OCI-LY1 (cell line): ENCODE data around the gene TRIM10.

Experiments
- H2AFZ ChIP-seq: fragments of 200-600 bp; sonication (generic), shearing (Covaris generic); 2 replicates; pipeline ENCODE4 v1.6.0; 2014; ENCODE audit warnings: antibody characterized with exemption, mild to moderate bottlenecking, low read length
- H3F3A ChIP-seq: fragments of 200-600 bp; sonication (generic), shearing (Covaris generic); 2 replicates; pipeline ENCODE4 v1.6.0; 2014; ENCODE audit warnings: mild to moderate bottlenecking, antibody characterized with exemption, low read length, moderate library complexity; ENCODE audit not compliant: insufficient read depth
- H3K27ac ChIP-seq: fragments of 200-600 bp; sonication (generic); 2 replicates; pipeline ENCODE4 v1.5.1; 2014; ENCODE audit warnings: low read length, mixed run types, mild to moderate bottlenecking, low read depth; ENCODE audit not compliant: poor library complexity, severe bottlenecking
- H3K27me3 ChIP-seq: fragments of 200-600 bp; sonication (generic); 2 replicates; pipeline ENCODE4 v1.6.0; 2014; ENCODE audit warnings: antibody characterized with exemption, mild to moderate bottlenecking, low read length, moderate library complexity; ENCODE audit not compliant: insufficient read depth
- H3K36me3 ChIP-seq: fragments of 200-600 bp; sonication (generic); 2 replicates; pipeline ENCODE4 v1.6.1; 2014; ENCODE audit warnings: mild to moderate bottlenecking, antibody characterized with exemption, low read length, moderate library complexity, mixed read lengths; ENCODE audit not compliant: insufficient read depth
- H3K4me1 ChIP-seq: fragments of 200-600 bp; sonication (generic); 2 replicates; pipeline ENCODE4 v1.5.1; 2014; ENCODE audit warnings: mild to moderate bottlenecking, low read length, moderate library complexity; ENCODE audit not compliant: insufficient read depth, severe bottlenecking
- H3K4me2 ChIP-seq: fragments of 200-600 bp; sonication (generic), shearing (Covaris generic); 2 replicates; pipeline ENCODE4 v1.6.1; 2014; ENCODE audit warnings: low read length
- H3K4me3 ChIP-seq: fragments of 200-600 bp; sonication (generic); 2 replicates; pipeline ENCODE4 v1.5.1; 2014; ENCODE audit warnings: low read length, low read depth, mild to moderate bottlenecking, mixed read lengths; ENCODE audit not compliant: poor library complexity, severe bottlenecking
- H3K79me2 ChIP-seq: fragments of 200-600 bp; shearing (Covaris generic); 2 replicates; pipeline ENCODE4 v1.6.1; 2016; ENCODE audit warnings: mixed run types, low read length, mixed read lengths; ENCODE audit not compliant: insufficient read depth
- H3K9ac ChIP-seq: fragments of 200-600 bp; sonication (generic), shearing (Covaris generic); 2 replicates; pipeline ENCODE4 v1.6.1; 2014; ENCODE audit warnings: mild to moderate bottlenecking, low read length, mixed read lengths
- H3K9me2 ChIP-seq: fragments of 200-600 bp; sonication (generic), shearing (Covaris generic); 2 replicates; pipeline ENCODE4 v1.6.1; 2014; ENCODE audit warnings: low read depth, mild to moderate bottlenecking, low read length, mixed read lengths
- H3K9me3 ChIP-seq: fragments of 200-600 bp; shearing (Covaris generic); 2 replicates; pipeline ENCODE4 v1.6.1; 2014; ENCODE audit warnings: low read length, mixed read lengths
- H4K20me1 ChIP-seq: fragments of 200-600 bp; sonication (generic), shearing (Covaris generic); 2 replicates; pipeline ENCODE4 v1.6.0; 2016; ENCODE audit warnings: mild to moderate bottlenecking, low read length; ENCODE audit not compliant: insufficient read depth
- EZH2 ChIP-seq: fragments of 200-600 bp; sonication (generic), shearing (Covaris generic); IDR thresholded peaks from 2 replicates; pipeline ENCODE4 v1.8.0; 2017; ENCODE audit warnings: borderline replicate concordance, mixed run types, mild to moderate bottlenecking, antibody characterized with exemption, low read length, moderate library complexity, mixed read lengths
- TF ChIP-seq, protein P1 (sequence below): fragments of 200-600 bp; sonication (generic), shearing (Covaris generic); IDR thresholded peaks from 2 replicates; pipeline ENCODE4 v1.5.1; 2017; ENCODE audit warnings: mild to moderate bottlenecking, antibody characterized with exemption, low read length, moderate library complexity, mixed read lengths

TRIM10 gene

DNA sequence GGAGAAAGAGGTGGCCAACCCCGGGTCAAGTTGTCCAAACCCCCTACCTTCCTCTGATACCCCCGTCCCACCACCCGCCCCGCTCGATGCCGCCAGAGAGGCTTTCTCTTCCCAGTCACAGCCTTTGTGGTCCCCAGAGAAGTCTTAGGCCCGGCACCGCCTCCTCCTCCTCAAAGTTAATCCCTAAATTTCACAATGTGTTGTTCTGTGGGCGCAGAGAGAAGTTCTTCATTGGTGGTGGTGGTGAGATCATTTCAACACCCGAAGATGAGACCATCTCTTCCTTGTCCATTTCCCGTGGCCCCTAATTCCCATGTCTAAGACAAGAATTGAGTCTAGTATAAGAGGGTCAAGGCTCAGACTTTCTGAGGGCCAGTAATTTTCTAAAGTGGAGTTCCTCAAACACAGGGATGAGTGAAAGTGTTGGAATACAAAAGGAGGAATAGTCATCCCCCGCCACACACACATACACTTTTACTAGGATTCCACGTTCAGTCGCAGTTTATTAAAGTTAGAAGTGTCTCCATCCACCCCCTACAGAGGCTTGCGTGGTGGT is 58.5 kb downstream of the TRIM10 start:
- H4K20me1 ChIP-seq, result no peaks in the 10 kb centered on the region
- H3K4me1 ChIP-seq, result peaks cover 34% of the 10 kb centered on the region
- peak overlapping the region; percentile 55; the same call in 1 of the 2 replicates for H2AFZ ChIP-seq
- peak overlapping the region; percentile 60 for H3K4me3 ChIP-seq
- peak overlapping the region; percentile 4 for H3K27ac ChIP-seq
- H3K4me2 ChIP-seq, result peak overlapping the region; percentile 88
- H3F3A ChIP-seq, result no peaks in the 10 kb centered on the region
- H3K9ac ChIP-seq, result peak overlapping the region; percentile 56; the same call in 1 of the 2 replicates
- H3K9me2 ChIP-seq, result no peaks in the 10 kb centered on the region
- no peak for TF ChIP-seq EZH2
- TF ChIP-seq, protein P1, sequence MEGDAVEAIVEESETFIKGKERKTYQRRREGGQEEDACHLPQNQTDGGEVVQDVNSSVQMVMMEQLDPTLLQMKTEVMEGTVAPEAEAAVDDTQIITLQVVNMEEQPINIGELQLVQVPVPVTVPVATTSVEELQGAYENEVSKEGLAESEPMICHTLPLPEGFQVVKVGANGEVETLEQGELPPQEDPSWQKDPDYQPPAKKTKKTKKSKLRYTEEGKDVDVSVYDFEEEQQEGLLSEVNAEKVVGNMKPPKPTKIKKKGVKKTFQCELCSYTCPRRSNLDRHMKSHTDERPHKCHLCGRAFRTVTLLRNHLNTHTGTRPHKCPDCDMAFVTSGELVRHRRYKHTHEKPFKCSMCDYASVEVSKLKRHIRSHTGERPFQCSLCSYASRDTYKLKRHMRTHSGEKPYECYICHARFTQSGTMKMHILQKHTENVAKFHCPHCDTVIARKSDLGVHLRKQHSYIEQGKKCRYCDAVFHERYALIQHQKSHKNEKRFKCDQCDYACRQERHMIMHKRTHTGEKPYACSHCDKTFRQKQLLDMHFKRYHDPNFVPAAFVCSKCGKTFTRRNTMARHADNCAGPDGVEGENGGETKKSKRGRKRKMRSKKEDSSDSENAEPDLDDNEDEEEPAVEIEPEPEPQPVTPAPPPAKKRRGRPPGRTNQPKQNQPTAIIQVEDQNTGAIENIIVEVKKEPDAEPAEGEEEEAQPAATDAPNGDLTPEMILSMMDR, result no peak
- no peaks in the 10 kb centered on the region; the same call in 1 of the 2 replicates for H3K27me3 ChIP-seq
- H3K36me3 ChIP-seq, result no peaks in the 10 kb centered on the region
- H3K9me3 ChIP-seq, result no peaks in the 10 kb centered on the region
- no peaks in the 10 kb centered on the region for H3K79me2 ChIP-seq
